Activated naive CD8-positive, alpha-beta T cell treated with anti-CD3 and anti-CD28 coated beads for 36 hours (primary cell): ENCODE measurements around the gene SLC22A2. TPM values are rescaled to one million over a fixed set of nuclear protein-coding genes. Genes with fewer than 3 reads are reported as not detected.

Experiments
- DNase-seq: peaks from one replicate; pipeline ENCODE4 v3.0.0; 2021
- H3K27ac Mint-ChIP-seq: one replicate; pipeline ENCODE4 v1.8.0; 2022; ENCODE audit warnings: mild to moderate bottlenecking, moderate library complexity, mixed read lengths
- H3K27me3 Mint-ChIP-seq: one replicate; pipeline ENCODE4 v1.8.0; 2022; ENCODE audit warnings: mild to moderate bottlenecking, mixed read lengths
- H3K36me3 Mint-ChIP-seq: one replicate; pipeline ENCODE4 v1.8.0; 2021; ENCODE audit warnings: mild to moderate bottlenecking, mixed read lengths
- H3K4me1 Mint-ChIP-seq: one replicate; pipeline ENCODE4 v1.8.0; 2021; ENCODE audit warnings: mixed read lengths
- H3K4me3 Mint-ChIP-seq: one replicate; pipeline ENCODE4 v1.8.0; 2022; ENCODE audit warnings: mild to moderate bottlenecking, moderate library complexity, mixed read lengths
- H3K9me3 Mint-ChIP-seq: one replicate; pipeline ENCODE4 v1.8.0; 2022; ENCODE audit warnings: mixed read lengths
- total RNA-seq, 2 experiments: library from RNA; stranded (reverse); gene quantifications; one replicate each; pipeline ENCODE4 v1.2.3, GENCODE V29; 2021

Gene SLC22A2
- total RNA-seq, 2 experiments from 2014 or later = not detected

GRCh38 chr6:160264061-160264612, 5.5 kb upstream of the SLC22A2 start:
- Mint-ChIP-seq H3K4me3 (no peak overlapping the region), H3K4me1 (peaks cover 3% of the 10 kb centered on the region), H3K27ac (no peak overlapping the region), H3K9me3 (no peaks in the 10 kb centered on the region), H3K36me3 (no peaks in the 10 kb centered on the region), H3K27me3 (peaks cover 4% of the 10 kb centered on the region)
- DNase-seq = no peak

- DNase-seq = no peak
- Mint-ChIP-seq H3K36me3 (no peaks in the 10 kb centered on the region), H3K9me3 (no peaks in the 10 kb centered on the region), H3K27ac (no peak overlapping the region), H3K4me3 (no peak overlapping the region), H3K27me3 (peaks cover 4% of the 10 kb centered on the region), H3K4me1 (peaks cover 3% of the 10 kb centered on the region)
Measured at GRCh38 chr6:160263196-160263939, 4.7 kb upstream of the SLC22A2 start.

GRCh38 chr6:160261991-160262680, 3.5 kb upstream of the SLC22A2 start:
- no peak overlapping the region for H3K4me3 Mint-ChIP-seq
- H3K27ac Mint-ChIP-seq = no peak overlapping the region
- H3K27me3 Mint-ChIP-seq = peaks cover 4% of the 10 kb centered on the region
- peaks cover 3% of the 10 kb centered on the region for H3K4me1 Mint-ChIP-seq
- no peaks in the 10 kb centered on the region for H3K9me3 Mint-ChIP-seq
- no peaks in the 10 kb centered on the region for H3K36me3 Mint-ChIP-seq
- DNase-seq = no peak

- Mint-ChIP-seq H3K36me3 (no peaks in the 10 kb centered on the region), H3K4me3 (no peak overlapping the region), H3K9me3 (no peaks in the 10 kb centered on the region), H3K4me1 (no peaks in the 10 kb centered on the region), H3K27me3 (peaks cover 8% of the 10 kb centered on the region), H3K27ac (peak overlapping the region; percentile 21)
- no peak for DNase-seq
Measured at GRCh38 chr6:160260803-160261450, 2.3 kb upstream of the SLC22A2 start.

- H3K27ac Mint-ChIP-seq = no peak overlapping the region
- H3K4me1 Mint-ChIP-seq = no peaks in the 10 kb centered on the region
- peaks cover 9% of the 10 kb centered on the region for H3K27me3 Mint-ChIP-seq
- no peak overlapping the region for H3K4me3 Mint-ChIP-seq
- no peaks in the 10 kb centered on the region for H3K36me3 Mint-ChIP-seq
- H3K9me3 Mint-ChIP-seq = no peaks in the 10 kb centered on the region
- no peak for DNase-seq
Measured at GRCh38 chr6:160260367-160260766, 1.7 kb upstream of the SLC22A2 start.

GRCh38 chr6:160259598-160259997, 977 bp upstream of the SLC22A2 start:
- no peaks in the 10 kb centered on the region for H3K4me1 Mint-ChIP-seq
- H3K4me3 Mint-ChIP-seq = no peak overlapping the region
- no peaks in the 10 kb centered on the region for H3K36me3 Mint-ChIP-seq
- no peaks in the 10 kb centered on the region for H3K9me3 Mint-ChIP-seq
- H3K27me3 Mint-ChIP-seq = peaks cover 14% of the 10 kb centered on the region
- no peak overlapping the region for H3K27ac Mint-ChIP-seq
- DNase-seq = no peak

- H3K27ac Mint-ChIP-seq = no peak overlapping the region
- H3K36me3 Mint-ChIP-seq = no peaks in the 10 kb centered on the region
- H3K4me3 Mint-ChIP-seq = no peak overlapping the region
- no peaks in the 10 kb centered on the region for H3K4me1 Mint-ChIP-seq
- no peak for DNase-seq
- peaks cover 17% of the 10 kb centered on the region for H3K27me3 Mint-ChIP-seq
- no peaks in the 10 kb centered on the region for H3K9me3 Mint-ChIP-seq
Measured at GRCh38 chr6:160259143-160259425, 463 bp upstream of the SLC22A2 start.

- H3K27ac Mint-ChIP-seq = no peak overlapping the region
- H3K4me3 Mint-ChIP-seq = no peak overlapping the region
Measured at GRCh38 chr6:160256445-160256844, 2.2 kb downstream of the SLC22A2 start.

GRCh38 chr6:160254467-160255312, 3.9 kb downstream of the SLC22A2 start:
- Mint-ChIP-seq H3K9me3 (no peaks in the 10 kb centered on the region), H3K4me1 (no peaks in the 10 kb centered on the region), H3K36me3 (no peaks in the 10 kb centered on the region), H3K4me3 (no peak overlapping the region), H3K27ac (no peak overlapping the region), H3K27me3 (peaks cover 32% of the 10 kb centered on the region)
- DNase-seq = no peak

More at GRCh38 chr6:160256445-160256844, 2.2 kb downstream of the SLC22A2 start:
- no peaks in the 10 kb centered on the region for H3K36me3 Mint-ChIP-seq
- no peaks in the 10 kb centered on the region for H3K4me1 Mint-ChIP-seq
- H3K27me3 Mint-ChIP-seq = peaks cover 25% of the 10 kb centered on the region
- H3K9me3 Mint-ChIP-seq = no peaks in the 10 kb centered on the region
- DNase-seq = no peak

- Mint-ChIP-seq H3K27ac (no peak overlapping the region), H3K27me3 (peaks cover 32% of the 10 kb centered on the region), H3K9me3 (no peaks in the 10 kb centered on the region), H3K4me1 (peaks cover under 1% of the 10 kb centered on the region), H3K4me3 (no peak overlapping the region), H3K36me3 (no peaks in the 10 kb centered on the region)
- no peak for DNase-seq
Measured at GRCh38 chr6:160253714-160254113, 4.9 kb downstream of the SLC22A2 start.

- no peak for DNase-seq
- H3K27me3 Mint-ChIP-seq = peaks cover 34% of the 10 kb centered on the region
- no peak overlapping the region for H3K4me3 Mint-ChIP-seq
- H3K4me1 Mint-ChIP-seq = peaks cover 2% of the 10 kb centered on the region
- no peaks in the 10 kb centered on the region for H3K36me3 Mint-ChIP-seq
- no peak overlapping the region for H3K27ac Mint-ChIP-seq
- H3K9me3 Mint-ChIP-seq = no peaks in the 10 kb centered on the region
Measured at GRCh38 chr6:160253292-160253691, 5.3 kb downstream of the SLC22A2 start.

GRCh38 chr6:160252073-160252813, 6.4 kb downstream of the SLC22A2 start:
- no peak overlapping the region for H3K4me3 Mint-ChIP-seq
- H3K4me1 Mint-ChIP-seq = peaks cover 2% of the 10 kb centered on the region
- no peaks in the 10 kb centered on the region for H3K9me3 Mint-ChIP-seq
- no peak overlapping the region for H3K27ac Mint-ChIP-seq
- DNase-seq = no peak
- peaks cover 34% of the 10 kb centered on the region for H3K27me3 Mint-ChIP-seq
- H3K36me3 Mint-ChIP-seq = no peaks in the 10 kb centered on the region

GRCh38 chr6:160249671-160250070, 8.9 kb downstream of the SLC22A2 start:
- H3K27me3 Mint-ChIP-seq = peaks cover 31% of the 10 kb centered on the region
- H3K4me1 Mint-ChIP-seq = peaks cover 2% of the 10 kb centered on the region
- H3K27ac Mint-ChIP-seq = no peak overlapping the region
- H3K9me3 Mint-ChIP-seq = no peaks in the 10 kb centered on the region
- no peaks in the 10 kb centered on the region for H3K36me3 Mint-ChIP-seq
- no peak overlapping the region for H3K4me3 Mint-ChIP-seq
- DNase-seq = no peak

- H3K27ac Mint-ChIP-seq = no peak overlapping the region
- H3K4me1 Mint-ChIP-seq = peaks cover 2% of the 10 kb centered on the region
- peaks cover 28% of the 10 kb centered on the region for H3K27me3 Mint-ChIP-seq
- H3K9me3 Mint-ChIP-seq = no peaks in the 10 kb centered on the region
- no peak for DNase-seq
- no peak overlapping the region for H3K4me3 Mint-ChIP-seq
- no peaks in the 10 kb centered on the region for H3K36me3 Mint-ChIP-seq
Measured at GRCh38 chr6:160248538-160248937, 10.1 kb downstream of the SLC22A2 start.
